Measurements from ENCODE around the gene IL3. TPM values are rescaled to one million over a fixed set of nuclear protein-coding genes. Genes with fewer than 3 reads are reported as not detected.

The IL3 gene
- total RNA-seq, 1 experiment from 2014 or later = not detected

- Histone ChIP-seq H3K4me1 (ENCODE audit: control insufficient read depth, insufficient read depth, low read length) (no peaks in the 10 kb centered on the region), H3K4me3 (ENCODE audit: low read depth in 2 of 2, low read length in 2 of 2) (no peak overlapping the region), H3K36me3 (ENCODE audit: control insufficient read depth, insufficient read depth, low read length) (no peaks in the 10 kb centered on the region), H3K27me3 (ENCODE audit: control insufficient read depth, insufficient read depth, low read length) (no peaks in the 10 kb centered on the region), H3K27ac (ENCODE audit: low read length) (no peak overlapping the region), H3K9me3 (ENCODE audit: control insufficient read depth, insufficient read depth, low read depth, low read length) (no peaks in the 10 kb centered on the region)
- intact Hi-C loops (cut with micrococcal nuclease; ENCODE audit: unreplicated experiment) = loop anchor here (2.0 to 10.0 kb wide), 3 partner anchors 70 to 430 kb away; partner anchors contain the start of gene IRF1
- ChIA-PET POLR2A (no interaction called here), CTCF (interaction anchor here (0.6 kb wide), 1 partner anchor 252 kb away, joined by 5 read pairs; no protein-coding TSS in a partner anchor)
- peak; percentile 85 for ATAC-seq
- BruUV-seq (replicated peaks) = no TSS peak
- in situ Hi-C loops (cut with HindIII; ENCODE audit: low pct_unique_long_range_greater_than_20kb, low sequenced_read_pairs) = no loop called here
- no peak for TF ChIP-seq REST (IDR thresholded peaks at IDR 0.05; ENCODE audit: insufficient read depth in 1 of 2, low read depth in 2 of 2, low read length in 1 of 2)
- TF ChIP-seq CTCF (IDR thresholded peaks at IDR 0.05) = peak; percentile 95
- peak; percentile 81 for DNase-seq (ENCODE audit: low read depth, low spot score)
Measured at GRCh38 chr5:132064738-132065331, 4.4 kb downstream of the IL3 start.

- ChIA-PET CTCF (interaction anchor here (0.6 kb wide), 1 partner anchor 251 kb away, joined by 5 read pairs; no protein-coding TSS in a partner anchor), POLR2A (no interaction called here)
- Histone ChIP-seq H3K9me3 (ENCODE audit: control insufficient read depth, insufficient read depth, low read depth, low read length) (no peaks in the 10 kb centered on the region), H3K27me3 (ENCODE audit: control insufficient read depth, insufficient read depth, low read length) (no peaks in the 10 kb centered on the region), H3K4me1 (ENCODE audit: control insufficient read depth, insufficient read depth, low read length) (no peaks in the 10 kb centered on the region), H3K27ac (ENCODE audit: low read length) (no peak overlapping the region), H3K4me3 (ENCODE audit: low read depth in 2 of 2, low read length in 2 of 2) (no peak overlapping the region), H3K36me3 (ENCODE audit: control insufficient read depth, insufficient read depth, low read length) (no peaks in the 10 kb centered on the region)
- intact Hi-C loops (cut with micrococcal nuclease; ENCODE audit: unreplicated experiment) = loop anchor here (2.0 to 10.0 kb wide), 3 partner anchors 69 to 429 kb away; partner anchors contain the start of gene IRF1
- in situ Hi-C loops (cut with HindIII; ENCODE audit: low pct_unique_long_range_greater_than_20kb, low sequenced_read_pairs) = no loop called here
- no TSS peak for BruUV-seq (replicated peaks)
- DNase-seq (ENCODE audit: low read depth, low spot score) (no peak), ATAC-seq (peak; percentile 87)
- TF ChIP-seq CTCF (IDR thresholded peaks at IDR 0.05) = peak; percentile 3
- TF ChIP-seq TCF7L2 (IDR thresholded peaks at IDR 0.05; ENCODE audit: low read depth, low read length) = no peak
- TF ChIP-seq SIN3A (IDR thresholded peaks at IDR 0.05; ENCODE audit: borderline replicate concordance, insufficient read depth, low read depth, low read length) = no peak
- TF ChIP-seq POLR2AphosphoS5 (IDR thresholded peaks at IDR 0.05; ENCODE audit: low read depth, low read length) = no peak
- no peak for TF ChIP-seq REST (IDR thresholded peaks at IDR 0.05; ENCODE audit: insufficient read depth in 1 of 2, low read depth in 2 of 2, low read length in 1 of 2)
Measured at GRCh38 chr5:132065351-132065937, 5.0 kb downstream of the IL3 start.

All from Panc1 (cell line).